HEK293 (cell line): ENCODE results near the gene CELA2A.

ENCODE experiments used
- CTCF ChIA-PET: fragments of 350-600 bp; formaldehyde crosslinking; extraction: SDS; loops from one replicate; lab custom pipeline; 2021; ENCODE audit warnings: antibody characterized with exemption; lab: Yijun Ruan, JAX
- POLR2A ChIA-PET: fragments of 300-600 bp; formaldehyde crosslinking; extraction: SDS; loops from one replicate; lab custom pipeline; 2020; ENCODE audit warnings: antibody characterized with exemption, inconsistent platforms; lab: Yijun Ruan, JAX
- H3K27ac ChIP-seq: fragments of 200-500 bp; sonication (Bioruptor generic); 2 replicates; pipeline ENCODE4 v1.5.1; 2014; ENCODE audit warnings: low read depth, low read length, control low read depth, inconsistent platforms; ENCODE audit errors: extremely low read depth
- H3K36me3 ChIP-seq, 2 experiments: fragments of 200-500 bp in 1 of 2; sonication (Bioruptor generic) in 1 of 2; 1 replicate in 1 of 2; 2 replicates in 1 of 2; pipeline ENCODE4 v1.5.1; 2014 to 2017; ENCODE audit warnings: inconsistent platforms in 2 of 2, low read length in 2 of 2; ENCODE audit not compliant: control insufficient read depth in 2 of 2, insufficient read depth in 1 of 2
- H3K4me1 ChIP-seq: fragments of 200-500 bp; sonication (Bioruptor generic); 2 replicates; pipeline ENCODE4 v1.5.1; 2014; ENCODE audit warnings: mild to moderate bottlenecking, low read length, inconsistent platforms; ENCODE audit not compliant: control insufficient read depth, insufficient read depth
- H3K4me3 ChIP-seq: 2 replicates; pipeline ENCODE4 v1.5.1; 2011; ENCODE audit warnings: low read depth, mild to moderate bottlenecking, control low read depth, low read length, moderate library complexity
- H3K9me3 ChIP-seq: fragments of 200-500 bp; sonication (Bioruptor generic); 2 replicates; pipeline ENCODE4 v1.5.1; 2014; ENCODE audit warnings: low read depth, low read length, inconsistent platforms; ENCODE audit not compliant: control insufficient read depth, insufficient read depth
- CTCF ChIP-seq: fragments of 450-650 bp; formaldehyde crosslinking; IDR thresholded peaks from 2 replicates; pipeline ENCODE4 v1.5.1; 2016; ENCODE audit warnings: missing biosample characterization, missing genetic modification characterization
- RBAK ChIP-seq: fragments of 450-650 bp; formaldehyde crosslinking; IDR thresholded peaks from 2 replicates; pipeline ENCODE4 v1.5.1; 2016; ENCODE audit warnings: missing biosample characterization, missing genetic modification characterization
- SP3 ChIP-seq: fragments of 450-650 bp; formaldehyde crosslinking; IDR thresholded peaks from 2 replicates; pipeline ENCODE4 v1.5.1; 2016; ENCODE audit warnings: missing biosample characterization, missing genetic modification characterization
- TRIM28 ChIP-seq: IDR thresholded peaks from 2 replicates; pipeline ENCODE4 v1.6.1; 2011; ENCODE audit warnings: low read length, control low read depth, borderline replicate concordance
- ZBTB1 ChIP-seq: fragments of 450-650 bp; formaldehyde crosslinking; IDR thresholded peaks from 2 replicates; pipeline ENCODE4 v1.5.1; 2016; ENCODE audit warnings: missing biosample characterization, missing genetic modification characterization
- ZBTB7A ChIP-seq: fragments of 450-650 bp; formaldehyde crosslinking; IDR thresholded peaks from 2 replicates; pipeline ENCODE4 v1.5.1; 2016; ENCODE audit warnings: low read depth, missing biosample characterization, missing genetic modification characterization
- ZNF10 ChIP-seq: fragments of 450-650 bp; formaldehyde crosslinking; IDR thresholded peaks from 2 replicates; pipeline ENCODE4 v1.5.1; 2017; ENCODE audit warnings: missing biosample characterization, missing genetic modification characterization
- ZNF133 ChIP-seq: fragments of 450-650 bp; formaldehyde crosslinking; IDR thresholded peaks from 2 replicates; pipeline ENCODE4 v1.5.1; 2016; ENCODE audit warnings: missing biosample characterization, missing genetic modification characterization
- ZNF148 ChIP-seq: fragments of 450-650 bp; formaldehyde crosslinking; IDR thresholded peaks from 2 replicates; pipeline ENCODE4 v1.5.0; 2017; ENCODE audit warnings: missing biosample characterization, missing genetic modification characterization, borderline replicate concordance
- ZNF155 ChIP-seq: fragments of 450-650 bp; formaldehyde crosslinking; IDR thresholded peaks from 2 replicates; pipeline ENCODE4 v1.5.1; 2016; ENCODE audit warnings: missing biosample characterization, missing genetic modification characterization
- ZNF16 ChIP-seq: fragments of 450-650 bp; formaldehyde crosslinking; IDR thresholded peaks from 2 replicates; pipeline ENCODE4 v1.5.1; 2016; ENCODE audit warnings: low read depth, missing biosample characterization, missing genetic modification characterization
- ZNF2 ChIP-seq: fragments of 450-650 bp; formaldehyde crosslinking; IDR thresholded peaks from 2 replicates; pipeline ENCODE4 v1.5.1; 2016; ENCODE audit warnings: missing biosample characterization, missing genetic modification characterization
- ZNF223 ChIP-seq: fragments of 450-650 bp; formaldehyde crosslinking; IDR thresholded peaks from 2 replicates; pipeline ENCODE4 v1.5.1; 2016; ENCODE audit warnings: missing biosample characterization, missing genetic modification characterization
- ZNF23 ChIP-seq: fragments of 450-650 bp; formaldehyde crosslinking; IDR thresholded peaks from 2 replicates; pipeline ENCODE4 v1.5.1; 2016; ENCODE audit warnings: missing biosample characterization, missing genetic modification characterization, borderline replicate concordance
- ZNF391 ChIP-seq: fragments of 450-650 bp; formaldehyde crosslinking; IDR thresholded peaks from 2 replicates; pipeline ENCODE4 v1.5.1; 2016; ENCODE audit warnings: low read depth, missing biosample characterization, missing genetic modification characterization, borderline replicate concordance
- ZNF398 ChIP-seq: fragments of 450-650 bp; formaldehyde crosslinking; IDR thresholded peaks from 2 replicates; pipeline ENCODE4 v1.5.1; 2017; ENCODE audit warnings: missing biosample characterization, missing genetic modification characterization
- ZNF488 ChIP-seq: fragments of 450-650 bp; formaldehyde crosslinking; IDR thresholded peaks from 2 replicates; pipeline ENCODE4 v1.5.1; 2016; ENCODE audit warnings: missing biosample characterization, missing genetic modification characterization
- ZNF600 ChIP-seq: fragments of 450-650 bp; formaldehyde crosslinking; IDR thresholded peaks from 2 replicates; pipeline ENCODE4 v1.5.1; 2016; ENCODE audit warnings: missing biosample characterization, missing genetic modification characterization
- ZNF624 ChIP-seq: fragments of 450-650 bp; formaldehyde crosslinking; IDR thresholded peaks from 2 replicates; pipeline ENCODE4 v1.5.1; 2017; ENCODE audit warnings: missing biosample characterization, missing genetic modification characterization
- ZNF654 ChIP-seq: fragments of 450-650 bp; formaldehyde crosslinking; IDR thresholded peaks from 2 replicates; pipeline ENCODE4 v1.5.1; 2016; ENCODE audit warnings: low read depth, missing biosample characterization, missing genetic modification characterization
- ZNF658 ChIP-seq: fragments of 450-650 bp; formaldehyde crosslinking; IDR thresholded peaks from 2 replicates; pipeline ENCODE4; 2016; ENCODE audit warnings: missing biosample characterization, missing genetic modification characterization
- ZNF664 ChIP-seq: fragments of 450-650 bp; formaldehyde crosslinking; IDR thresholded peaks from 2 replicates; pipeline ENCODE4 v1.5.1; 2016; ENCODE audit warnings: missing biosample characterization, missing genetic modification characterization
- ZSCAN30 ChIP-seq: fragments of 450-650 bp; IDR thresholded peaks from 2 replicates; pipeline ENCODE4 v1.5.1; 2018; ENCODE audit warnings: missing biosample characterization, mild to moderate bottlenecking, missing genetic modification characterization, moderate library complexity

Gene CELA2A

GRCh38 chr1:15430787-15431570, 25.6 kb upstream of the CELA2A start:
- no peaks in the 10 kb centered on the region for H3K4me1 ChIP-seq
- no peak overlapping the region for H3K27ac ChIP-seq
- ChIA-PET CTCF (interaction anchor here (0.6 to 8.5 kb wide), 24 partner anchors 8 to 311 kb away, joined by 3 to 145 read pairs (median 4); no protein-coding TSS in a partner anchor), POLR2A (no interaction called here)
- TF ChIP-seq TRIM28 (no peak), CTCF (peak; percentile 84), ZNF488 (no peak), RBAK (tag by site-specific recombination) (no peak), ZBTB7A (peak; percentile 47; the same call in 1 of the 2 replicates), ZNF23 (tag by site-specific recombination) (no peak), ZNF2 (tag by site-specific recombination) (peak; percentile 64; the same call in 1 of the 2 replicates), ZNF148 (tag by site-specific recombination) (no peak), ZNF133 (no peak), ZNF600 (tag by site-specific recombination) (peak; percentile 50), ZNF664 (tag by site-specific recombination) (no peak), ZNF10 (tag by site-specific recombination) (no peak), ZNF398 (tag by site-specific recombination) (no peak), ZNF155 (tag by site-specific recombination) (no peak), ZNF223 (tag by site-specific recombination) (no peak), ZNF391 (tag by site-specific recombination) (peak; percentile 54; the same call in 1 of the 2 replicates), ZNF654 (peak; percentile 62)
- H3K36me3 ChIP-seq: peaks cover 0 to 28% of the 10 kb centered on the region in 2 experiments; a peak in 1 of 3 replicates
- no peaks in the 10 kb centered on the region for H3K9me3 ChIP-seq
- no peak overlapping the region for H3K4me3 ChIP-seq

- Histone ChIP-seq H3K36me3 (peaks cover 0 to 22% of the 10 kb centered on the region in 2 experiments; a peak in 1 of 3 replicates), H3K27ac (no peak overlapping the region), H3K9me3 (no peaks in the 10 kb centered on the region), H3K4me3 (no peak overlapping the region), H3K4me1 (no peaks in the 10 kb centered on the region)
- TF ChIP-seq ZSCAN30: no peak
- no peak for TF ChIP-seq ZNF658 (tag by site-specific recombination)
- no peak for TF ChIP-seq SP3
- TF ChIP-seq ZNF10 (tag by site-specific recombination): no peak
- TF ChIP-seq ZNF16 (tag by site-specific recombination): no peak
- no peak for TF ChIP-seq ZNF654
- TF ChIP-seq ZNF624 (tag by site-specific recombination): no peak
- TF ChIP-seq ZBTB1 (tag by site-specific recombination): no peak
- CTCF ChIA-PET: interaction anchor here (0.6 to 8.5 kb wide), 25 partner anchors 8 to 303 kb away, joined by 3 to 145 read pairs (median 4); no protein-coding TSS in a partner anchor
- POLR2A ChIA-PET: no interaction called here
These were observed 25.0 kb upstream of the CELA2A start for GRCh38 chr1:15431571-15431948.
